Endometrial microvascular endothelial cells (primary cell): ENCODE measurements around the gene F2RL2. TPM values are rescaled to one million over a fixed set of nuclear protein-coding genes. Genes with fewer than 3 reads are reported as not detected.

ENCODE experiments used
- in situ Hi-C: cut with HindIII; loops from 2 replicates; pipeline ENCODE4 v1.10.0; 2017; ENCODE audit warnings: low sequenced_read_pairs, low pct_unique_long_range_greater_than_20kb; ENCODE audit errors: inconsistent ontology term
- total RNA-seq: library from RNA; depleted of rRNA; stranded (reverse); fragments of >200 nt; gene quantifications from one replicate; pipeline ENCODE4 v1.2.3, GENCODE V29; 2015; ENCODE audit errors: inconsistent ontology term

The F2RL2 gene, protein sequence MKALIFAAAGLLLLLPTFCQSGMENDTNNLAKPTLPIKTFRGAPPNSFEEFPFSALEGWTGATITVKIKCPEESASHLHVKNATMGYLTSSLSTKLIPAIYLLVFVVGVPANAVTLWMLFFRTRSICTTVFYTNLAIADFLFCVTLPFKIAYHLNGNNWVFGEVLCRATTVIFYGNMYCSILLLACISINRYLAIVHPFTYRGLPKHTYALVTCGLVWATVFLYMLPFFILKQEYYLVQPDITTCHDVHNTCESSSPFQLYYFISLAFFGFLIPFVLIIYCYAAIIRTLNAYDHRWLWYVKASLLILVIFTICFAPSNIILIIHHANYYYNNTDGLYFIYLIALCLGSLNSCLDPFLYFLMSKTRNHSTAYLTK
- 2.9 TPM for total RNA-seq

DNA sequence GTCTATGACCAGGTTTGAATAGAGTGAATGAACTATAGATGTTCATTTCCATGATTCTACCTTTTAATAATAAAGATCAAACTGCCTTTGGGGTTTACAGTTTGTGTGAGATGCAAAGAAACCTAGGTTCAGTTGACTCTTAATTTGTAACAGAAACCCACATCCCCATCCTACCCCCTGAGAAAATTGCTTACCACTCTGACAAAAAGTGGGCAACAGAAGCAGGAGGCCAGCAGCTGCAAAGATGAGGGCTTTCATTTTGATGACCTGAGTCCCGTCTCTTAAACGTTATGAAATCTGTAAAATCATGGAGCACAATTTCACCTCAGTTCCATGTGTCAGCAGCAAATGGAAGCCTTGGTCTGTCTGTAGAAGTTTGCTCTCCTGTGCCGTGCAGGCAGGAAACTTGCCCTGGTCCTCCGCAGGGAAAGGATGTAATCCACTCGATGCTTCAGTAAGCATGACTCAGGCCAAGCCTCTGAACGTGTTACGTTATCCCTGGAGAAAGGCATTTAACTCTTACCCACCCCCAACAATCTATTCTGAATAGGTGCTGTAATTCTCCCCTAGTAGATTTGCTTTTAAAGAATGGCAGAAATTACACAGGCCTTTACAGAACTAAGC, at the start of gene F2RL2:
TSS of gene F2RL2 (minus strand) at position 431 of the 624 bp plus-strand sequence. CDS start at position 258, 173 bp downstream.
- in situ Hi-C loops, result no loop called here

DNA sequence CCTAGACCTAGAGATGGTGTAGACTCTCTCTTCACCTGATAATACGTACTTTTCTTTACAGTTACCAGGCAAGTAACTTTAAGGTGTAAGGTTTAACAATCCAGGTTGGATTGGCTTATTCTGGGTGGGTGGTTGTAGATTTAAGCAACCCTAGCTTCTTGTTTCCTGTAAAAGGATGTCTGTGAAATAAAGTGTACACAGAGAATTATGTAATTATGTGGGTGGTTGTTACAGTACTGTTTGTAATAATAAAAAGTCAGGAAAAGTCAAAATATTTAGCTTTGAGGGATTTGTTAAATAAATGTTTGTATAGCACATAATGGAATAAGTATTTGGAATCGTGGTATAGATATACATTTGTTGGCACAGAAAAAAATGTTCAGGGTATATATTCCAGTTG, 49.0 kb upstream of the F2RL2 start:
- in situ Hi-C loops, result no loop called here

DNA sequence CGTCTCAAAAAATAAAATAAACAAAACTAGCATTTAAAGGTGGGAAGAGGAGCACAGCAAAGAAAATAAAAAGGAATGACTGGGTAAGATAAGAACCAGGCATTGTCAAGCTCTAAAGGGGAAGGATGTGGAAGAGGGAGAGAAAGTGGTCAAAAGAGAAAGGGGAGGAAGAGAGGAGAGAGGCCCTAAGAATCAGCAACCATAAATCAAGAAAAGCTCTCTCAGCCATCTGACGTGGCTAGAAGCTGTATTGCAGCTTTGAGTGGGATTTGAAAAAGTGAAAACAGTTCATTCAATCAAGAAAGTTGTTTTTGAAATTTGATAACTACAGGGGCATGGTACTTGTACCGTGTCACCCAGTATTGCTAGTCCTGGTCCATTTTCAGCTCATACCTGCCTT, 47.3 kb upstream of the F2RL2 start:
- in situ Hi-C loops, result no loop called here

DNA sequence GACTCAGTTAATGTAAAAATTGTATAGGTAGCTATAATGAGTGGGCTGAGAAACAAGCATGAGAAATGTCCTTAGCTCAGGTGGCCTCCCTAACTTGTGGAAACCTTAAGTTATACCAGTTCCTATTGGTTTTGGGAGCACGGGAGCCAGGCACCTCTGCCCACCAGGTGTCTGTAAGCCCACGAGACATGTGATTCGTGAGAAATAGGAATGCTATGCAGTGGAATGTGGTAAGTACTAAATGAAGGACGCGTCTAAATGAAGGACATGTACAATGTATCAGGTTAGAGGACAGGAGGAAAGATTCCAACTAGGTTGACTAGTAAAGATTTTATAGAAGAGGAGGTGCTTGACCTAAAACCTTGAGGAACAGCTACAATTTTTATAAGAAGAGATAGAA, 46.0 kb upstream of the F2RL2 start:
- in situ Hi-C loops, result no loop called here

DNA sequence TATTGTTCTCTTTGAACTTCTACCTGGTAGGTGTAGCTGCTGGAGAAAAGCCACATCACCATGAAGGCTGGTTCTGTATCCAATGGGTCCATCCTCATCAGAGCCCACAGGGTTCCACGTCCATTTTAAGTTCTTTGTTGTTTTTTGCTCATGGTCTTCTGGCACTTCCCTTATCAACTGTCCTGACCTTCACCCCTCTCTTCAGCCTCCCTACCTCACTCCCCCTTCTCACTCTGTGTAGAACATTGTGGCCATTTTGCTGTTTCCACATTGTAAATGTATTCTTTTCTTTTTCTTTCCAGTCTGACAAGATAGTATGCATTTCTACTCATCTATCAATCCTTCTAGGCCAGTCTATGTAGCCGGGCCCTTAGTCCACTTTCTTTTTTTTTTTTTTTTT, 44.3 kb upstream of the F2RL2 start:
- in situ Hi-C loops, result no loop called here

DNA sequence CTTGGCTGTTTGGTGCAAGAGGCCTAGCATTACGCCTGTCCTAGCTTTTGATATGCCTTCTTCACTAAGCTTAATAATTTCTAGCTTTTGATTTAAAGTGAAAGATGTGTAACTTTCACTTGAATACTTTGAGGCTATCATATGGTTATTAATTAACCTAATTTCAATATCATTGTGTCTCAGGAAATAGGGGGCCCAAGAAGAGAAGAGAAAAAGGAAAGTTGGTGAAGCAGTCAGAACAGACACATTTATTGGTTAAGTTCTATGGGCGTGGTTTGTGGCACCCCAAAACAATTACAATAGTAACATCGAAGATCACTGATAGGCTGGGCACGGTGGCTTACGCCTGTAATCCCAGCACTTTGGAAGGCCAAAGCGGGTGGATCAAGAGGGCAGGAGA, 40.9 kb upstream of the F2RL2 start:
- in situ Hi-C loops, result no loop called here

DNA sequence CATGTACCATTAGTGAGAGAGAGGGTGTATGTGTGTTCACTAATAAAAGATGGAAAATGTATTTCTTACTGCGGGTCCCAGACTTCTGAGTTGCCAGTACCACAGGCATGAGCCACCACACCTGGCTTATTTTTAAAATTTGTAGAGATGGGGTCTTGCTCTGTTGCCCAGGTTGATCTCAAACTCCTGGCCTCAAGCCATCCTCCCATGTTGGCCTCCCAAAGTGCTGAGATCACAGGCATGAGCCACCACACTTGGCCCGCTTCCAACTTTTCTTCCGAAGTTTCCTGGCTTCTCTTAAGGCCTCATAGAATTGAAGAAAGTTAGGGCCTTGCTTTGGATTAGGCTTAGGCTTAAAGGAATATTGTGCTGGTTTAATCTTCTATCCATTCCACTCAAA, 40.4 kb upstream of the F2RL2 start:
- in situ Hi-C loops, result no loop called here

DNA sequence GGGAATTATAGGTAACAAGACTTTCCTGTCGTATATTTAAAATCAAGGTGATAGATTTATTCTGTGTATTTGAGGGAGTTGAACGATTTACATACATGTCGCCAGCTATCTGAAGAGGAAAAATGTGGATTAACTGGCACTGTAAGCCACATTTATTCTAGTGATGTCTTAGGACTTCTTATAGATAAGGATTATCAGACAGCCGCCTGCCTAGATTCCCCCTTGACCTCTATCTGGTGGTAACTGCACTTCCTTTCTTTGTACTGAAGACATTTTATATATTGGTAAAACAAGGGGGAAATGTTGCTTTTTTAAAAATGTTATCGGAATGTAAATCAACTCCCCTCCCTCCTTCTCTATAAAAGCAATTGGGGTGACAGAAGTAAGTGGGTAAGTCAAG, 39.3 kb upstream of the F2RL2 start:
- in situ Hi-C loops, result no loop called here

DNA sequence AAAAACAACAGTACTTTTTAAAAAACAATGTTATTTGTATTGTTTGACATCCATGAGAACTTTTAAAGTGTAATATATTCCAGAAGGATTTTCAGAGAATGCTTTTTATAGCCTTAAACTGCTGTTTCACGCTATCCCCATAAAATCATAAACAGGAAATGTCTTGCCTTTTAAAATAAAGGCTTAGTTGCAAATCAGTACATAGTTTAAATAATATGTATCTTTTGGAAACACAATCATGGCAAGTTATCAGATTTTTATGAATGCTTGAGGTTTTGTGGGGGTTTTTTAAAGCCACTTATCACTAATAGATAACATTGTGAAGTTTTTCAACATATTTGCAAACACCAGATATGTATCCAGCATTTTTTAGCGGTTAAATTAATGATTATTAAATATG, 37.2 kb upstream of the F2RL2 start:
- in situ Hi-C loops, result no loop called here

DNA sequence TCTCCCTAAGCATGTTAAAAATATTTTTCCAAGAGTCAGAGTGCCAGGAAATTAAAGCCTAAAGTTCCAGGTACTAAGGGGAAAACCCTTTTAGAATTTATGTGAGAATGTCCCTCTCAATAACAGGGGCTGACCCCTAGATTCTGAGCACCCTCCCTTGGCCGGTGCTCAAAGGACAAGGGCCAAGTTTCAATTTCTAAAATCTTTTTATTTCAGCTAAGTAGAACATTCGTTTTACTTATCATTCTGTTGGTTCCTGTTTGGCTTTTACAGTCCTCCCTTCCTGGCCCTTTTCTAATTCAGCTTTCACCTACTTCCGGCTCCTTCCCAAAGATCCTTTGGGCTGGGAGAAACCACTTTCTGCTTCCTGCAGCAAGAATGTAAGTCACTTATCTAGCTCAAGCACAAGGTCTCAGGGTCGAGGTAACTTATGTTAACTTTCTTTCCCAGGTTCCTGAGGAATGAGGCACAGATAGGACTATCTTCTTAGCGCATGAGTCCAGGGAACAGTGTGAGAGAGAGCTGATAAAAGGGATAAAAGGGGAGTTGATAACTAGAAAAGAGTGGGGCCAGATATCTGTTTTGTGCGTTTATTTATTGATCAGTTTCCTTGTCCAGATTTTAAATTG, 34.6 kb upstream of the F2RL2 start:
- in situ Hi-C loops, result no loop called here

DNA sequence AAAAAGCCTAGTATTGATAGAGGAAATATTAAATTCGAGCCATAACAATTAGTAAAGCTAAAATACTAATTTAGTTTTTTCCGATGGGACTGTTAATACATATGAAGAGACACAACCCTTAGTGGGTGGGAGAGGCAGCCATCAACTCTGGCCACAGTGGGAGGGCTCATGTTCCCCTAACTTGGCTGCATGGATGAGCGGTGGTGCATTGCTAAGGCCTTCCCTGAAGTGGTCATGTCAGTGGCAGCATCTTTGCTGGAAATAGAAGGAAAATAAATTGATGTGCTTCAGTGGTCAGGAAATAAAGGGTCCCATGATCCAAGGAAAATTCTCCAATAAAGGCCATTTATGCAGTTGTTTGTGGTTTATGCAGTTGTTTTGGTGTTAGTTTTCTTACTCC, 33.9 kb upstream of the F2RL2 start:
- in situ Hi-C loops, result no loop called here

DNA sequence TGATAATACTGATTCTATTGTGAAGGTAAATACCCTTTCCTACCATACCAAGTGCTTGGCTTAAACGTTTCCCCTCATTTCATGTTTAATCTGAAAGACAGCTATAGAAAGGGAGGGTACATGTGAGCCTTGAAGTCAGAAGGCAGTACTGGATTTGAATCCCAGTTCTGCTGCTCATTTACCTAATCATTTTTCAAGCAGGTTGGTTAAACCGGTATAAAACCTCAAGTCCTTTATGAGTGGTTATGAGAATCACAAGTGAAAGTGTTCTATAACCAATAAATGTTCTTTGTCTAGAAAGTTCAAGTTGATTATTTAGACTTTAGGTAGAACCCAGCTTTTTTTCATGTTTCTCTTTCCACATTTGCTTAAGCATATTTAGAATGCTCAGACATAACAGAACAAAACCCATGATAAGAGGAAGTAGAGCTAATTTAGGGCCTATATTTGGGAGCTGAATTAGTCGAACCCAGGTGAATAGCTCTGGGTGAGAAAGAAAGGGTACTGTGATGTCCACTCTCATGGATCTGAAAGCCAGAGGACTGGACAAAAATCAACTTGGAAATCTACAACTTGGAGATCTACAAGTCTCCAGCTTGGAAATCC, 29.7 kb upstream of the F2RL2 start:
- in situ Hi-C loops, result no loop called here

DNA sequence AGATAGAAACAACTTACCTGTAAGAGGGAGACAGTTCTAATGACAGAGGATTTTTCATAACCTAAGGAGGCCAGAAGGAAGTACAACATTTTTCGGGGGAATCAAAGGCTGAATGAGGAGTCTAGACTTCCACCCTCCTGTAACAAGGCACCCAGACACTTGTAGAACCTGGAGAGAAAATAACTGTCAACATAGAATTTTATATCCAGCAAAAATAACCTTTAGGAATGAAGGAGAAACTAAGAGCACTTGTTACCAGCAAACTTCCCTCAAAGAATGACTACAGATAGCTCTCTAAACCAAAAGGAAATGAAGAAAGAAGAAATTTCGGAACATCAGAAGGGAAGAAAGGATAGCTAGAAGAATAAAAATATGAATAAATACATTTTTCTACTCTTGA, 25.9 kb upstream of the F2RL2 start:
- in situ Hi-C loops, result no loop called here

DNA sequence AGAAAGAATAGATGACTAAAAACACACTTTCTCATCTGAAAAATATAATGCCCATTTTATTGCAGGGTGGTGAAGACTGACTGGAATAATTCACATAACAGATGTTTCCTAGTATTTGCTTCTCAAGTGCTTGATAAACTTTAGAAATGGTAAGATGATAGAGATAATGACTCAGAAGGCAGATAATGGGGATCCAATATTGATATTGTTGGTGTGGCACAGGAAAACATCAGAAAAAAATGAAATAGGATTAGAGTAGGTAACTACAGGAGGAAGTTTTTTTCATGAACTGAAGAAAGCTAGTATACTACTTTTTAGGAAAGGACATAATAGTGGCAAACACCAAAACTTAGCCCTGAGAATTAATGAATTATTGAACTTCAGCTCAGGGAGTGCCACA, 20.2 kb upstream of the F2RL2 start:
- in situ Hi-C loops, result no loop called here

DNA sequence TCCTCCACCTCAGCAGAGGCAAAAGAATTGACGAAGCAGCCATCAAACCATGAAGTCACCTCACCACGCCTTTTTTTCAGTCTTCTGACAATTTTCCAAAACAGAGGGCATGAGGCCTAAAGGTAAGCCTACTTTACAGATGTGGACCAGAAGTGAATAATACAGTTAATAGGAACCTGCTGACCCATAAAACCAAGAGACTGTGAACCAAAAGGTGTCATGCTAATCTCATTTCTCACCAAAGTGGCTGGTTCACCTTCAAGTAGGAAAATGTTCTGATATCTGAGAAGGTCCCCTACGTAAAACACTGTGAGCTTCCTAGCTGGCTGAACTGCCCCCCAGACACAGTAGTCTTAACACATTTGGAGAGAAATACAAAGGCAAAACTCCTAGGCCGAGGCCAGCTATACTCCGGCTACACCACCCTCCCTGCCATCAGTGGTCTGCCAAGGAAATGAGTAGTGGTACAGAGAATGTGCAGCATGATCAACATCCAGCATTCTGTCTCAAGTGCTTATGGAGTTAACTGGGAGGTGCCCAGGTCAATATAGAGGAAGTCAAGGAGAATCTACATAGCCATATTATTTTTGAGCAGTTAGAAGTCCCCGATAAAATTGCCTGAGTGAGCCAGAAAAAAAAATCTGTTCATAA, 19.3 kb upstream of the F2RL2 start:
- in situ Hi-C loops, result no loop called here

DNA sequence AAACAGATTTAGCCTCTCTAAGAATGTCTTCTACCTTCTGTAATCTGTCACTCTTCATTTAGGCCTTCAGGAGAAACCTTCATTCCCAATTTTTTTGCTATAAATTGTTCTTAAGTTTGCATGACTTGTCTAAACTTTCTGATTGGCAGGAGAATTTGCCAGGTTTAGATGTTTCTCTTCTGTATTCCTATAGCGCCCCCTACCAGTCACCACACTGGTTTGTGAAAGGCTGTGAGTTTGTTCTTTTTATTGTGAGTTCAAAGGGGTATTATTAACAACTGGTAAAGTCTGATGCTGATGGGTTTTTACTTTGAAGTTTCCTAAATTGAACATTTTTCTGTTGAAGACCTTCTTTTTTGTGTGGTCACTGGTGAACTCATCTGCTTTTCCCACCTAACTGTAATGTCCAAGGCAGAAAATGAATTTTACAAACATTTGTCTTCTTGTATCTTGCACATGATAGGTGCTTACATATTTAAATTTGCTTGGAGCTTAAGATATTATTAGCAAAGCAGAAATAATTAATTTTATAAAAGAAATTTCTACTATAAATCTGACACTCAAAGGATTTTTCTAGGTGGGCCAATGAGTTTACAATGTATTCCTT, 18.4 kb upstream of the F2RL2 start:
- in situ Hi-C loops, result no loop called here

DNA sequence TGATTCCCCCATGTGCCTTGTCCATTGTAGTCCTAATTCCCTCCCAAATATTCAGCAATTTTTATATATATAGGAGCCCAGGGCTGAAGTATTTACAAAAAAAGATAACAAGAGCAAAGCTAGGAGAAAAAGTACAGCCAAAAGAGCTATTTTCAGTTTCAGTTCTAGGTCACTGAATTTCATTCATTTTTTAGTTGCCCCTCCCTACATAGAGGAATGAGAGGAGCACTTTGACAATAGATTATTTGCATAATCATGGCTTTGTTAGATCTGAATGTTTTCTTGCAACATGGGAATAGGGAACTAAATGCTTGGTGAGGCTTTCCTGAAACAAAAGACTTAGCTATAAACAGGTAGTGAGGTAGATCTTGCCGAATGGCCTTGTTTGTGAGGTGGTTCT, 15.3 kb upstream of the F2RL2 start:
- in situ Hi-C loops, result no loop called here

DNA sequence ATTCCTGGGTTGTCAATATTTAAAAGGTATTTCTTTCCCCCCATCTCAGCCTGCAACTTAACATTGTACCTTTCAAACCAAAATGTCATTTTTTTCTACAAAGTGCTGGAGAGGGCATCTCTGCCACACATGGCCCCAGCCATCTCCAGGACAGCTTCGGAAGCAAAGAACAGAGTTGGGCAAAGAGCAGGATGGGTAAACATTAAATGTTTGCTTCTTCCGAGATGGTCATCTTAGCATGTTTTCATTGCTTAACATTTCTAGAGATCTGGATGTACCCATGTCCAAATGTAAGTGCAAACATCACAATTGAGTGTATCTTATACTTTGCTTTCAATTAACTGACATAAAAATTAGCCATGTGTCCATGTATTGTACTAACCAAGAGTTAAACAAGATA, 14.3 kb upstream of the F2RL2 start:
- in situ Hi-C loops, result no loop called here

DNA sequence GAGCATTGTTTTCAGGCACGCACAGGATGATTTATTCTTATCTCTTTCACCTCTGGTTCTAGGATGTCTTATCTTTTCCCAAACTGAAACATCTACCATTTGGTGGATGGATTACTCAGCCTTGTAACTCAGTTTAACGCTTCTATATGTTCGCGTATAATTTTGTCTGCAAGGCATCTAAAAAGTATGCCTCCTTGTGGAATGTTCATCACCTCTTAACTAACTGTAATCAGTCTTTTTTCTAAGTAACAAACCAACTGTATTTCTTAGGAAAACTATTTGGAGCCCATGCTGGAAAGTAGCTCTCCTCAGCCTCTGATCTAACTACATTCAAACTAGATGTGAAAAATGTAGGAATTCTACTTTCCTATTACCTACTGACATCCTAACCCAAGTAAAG, 11.5 kb upstream of the F2RL2 start:
- in situ Hi-C loops, result no loop called here
